DMS 273 (cell line): ENCODE measurements around the gene CYP1B1.
A peak's percentile ranks its signal among the peaks of the same experiment; 100 is the strongest.
"Not testable (repeated sequence)": the region's sequence is repeated elsewhere in the genome, so short reads cannot be mapped to it uniquely, and the experiment has no call there.

ENCODE experiments used
- DNase-seq: peaks from one replicate; lab custom pipeline; 2025; ENCODE audit not compliant: unreplicated experiment; lab: John Stamatoyannopoulos, UW

CYP1B1 gene

GRCh38 chr2:38037757-38038621 lies 38.0 kb downstream of the CYP1B1 start:
- peak; percentile 77 for DNase-seq

GRCh38 chr2:38037325-38037724 lies 38.6 kb downstream of the CYP1B1 start:
- DNase-seq, result no peak

GRCh38 chr2:38035968-38036367 lies 40.0 kb downstream of the CYP1B1 start:
- no peak for DNase-seq

GRCh38 chr2:38033646-38034045 lies 42.3 kb downstream of the CYP1B1 start:
- no peak for DNase-seq

- no peak for DNase-seq
Observed at GRCh38 chr2:38032946-38033345, 43.0 kb downstream of the CYP1B1 start.

GRCh38 chr2:38030635-38031355 lies 45.2 kb downstream of the CYP1B1 start:
- DNase-seq, result no peak

GRCh38 chr2:38029512-38029911 lies 46.4 kb downstream of the CYP1B1 start:
- no peak for DNase-seq

- DNase-seq, result no peak
Observed at GRCh38 chr2:38028829-38029228, 47.1 kb downstream of the CYP1B1 start.

GRCh38 chr2:38026846-38027245 lies 49.1 kb downstream of the CYP1B1 start:
- DNase-seq, result no peak

GRCh38 chr2:38021589-38021988 lies 54.4 kb downstream of the CYP1B1 start:
- DNase-seq, result no peak

- DNase-seq, result not testable (repeated sequence)
Observed at GRCh38 chr2:38020359-38021069, 55.4 kb downstream of the CYP1B1 start.

- DNase-seq, result no peak
Observed at GRCh38 chr2:38017836-38018235, 58.1 kb downstream of the CYP1B1 start.
